CD4-positive, alpha-beta T cell treated with Interleukin-6 at 100 ng/mL for 8 hours (primary cell): ENCODE data around the gene PSD2.

Experiments used
- DNase-seq: peaks from one replicate; pipeline ENCODE4 v3.0.0-alpha.2; 2020; ENCODE audit warnings: mixed read lengths, low spot score

Gene PSD2

DNA sequence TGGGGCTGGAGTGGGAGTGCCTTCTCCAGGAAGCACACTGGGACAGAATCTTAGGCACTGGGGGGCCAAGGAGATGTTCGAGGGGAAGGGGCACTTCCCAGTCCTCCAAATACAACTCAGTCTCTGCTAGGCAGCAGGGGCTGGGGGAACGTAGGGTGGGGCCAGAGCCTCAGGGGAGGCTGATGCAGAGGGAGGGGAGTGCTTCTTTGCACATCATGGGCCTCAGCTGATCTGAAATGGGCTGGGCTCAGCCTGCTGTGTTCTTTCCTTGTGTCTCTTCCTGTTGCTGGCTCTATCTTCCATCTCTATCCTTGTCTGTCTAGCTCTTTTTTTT, 15.6 kb downstream of the PSD2 start:
- no peak for DNase-seq

DNA sequence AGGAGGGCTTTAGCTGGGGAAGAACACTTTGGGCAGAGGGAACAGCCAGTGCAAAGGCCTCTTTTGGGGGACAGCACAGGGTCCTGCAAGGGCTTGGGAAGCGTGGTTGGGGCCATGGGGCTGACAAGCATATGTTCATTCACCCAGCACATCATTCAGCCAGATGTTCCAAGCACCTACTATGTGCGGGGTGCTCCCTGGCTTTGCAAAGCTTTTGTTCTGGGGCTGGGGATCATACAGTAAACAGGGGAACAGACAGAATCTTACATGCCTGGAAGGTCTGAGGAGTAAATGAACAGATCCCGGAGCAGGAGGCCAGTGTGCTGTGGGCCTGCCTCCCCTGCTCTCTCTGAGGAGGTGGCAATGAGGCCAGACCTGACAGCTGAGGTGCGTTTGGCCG, 16.7 kb downstream of the PSD2 start:
- no peak for DNase-seq

GRCh38 chr5:139812836-139813805, 17.5 kb downstream of the PSD2 start:
- DNase-seq = no peak

DNA sequence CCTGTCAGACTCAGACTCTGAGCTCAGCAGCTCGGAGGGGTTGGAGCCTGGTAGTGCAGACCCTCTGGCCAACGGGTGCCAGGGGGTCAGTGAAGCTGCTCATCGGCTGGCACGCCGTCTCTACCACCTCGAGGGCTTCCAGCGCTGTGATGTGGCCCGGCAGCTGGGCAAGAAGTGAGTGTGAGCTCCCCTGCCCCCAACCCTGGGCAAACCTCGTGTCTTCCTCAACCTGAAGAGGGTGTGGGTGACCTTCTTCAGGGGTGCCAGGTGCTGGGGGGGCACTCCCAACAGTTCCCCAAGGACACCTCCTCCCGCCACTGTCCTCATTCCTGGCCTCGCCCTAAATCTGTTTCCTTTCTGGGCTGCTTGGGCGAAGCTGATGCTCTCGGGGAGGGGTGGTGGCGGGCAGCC, 18.6 kb downstream of the PSD2 start:
- DNase-seq = no peak

- no peak for DNase-seq
Observed at GRCh38 chr5:139814704-139815280, 19.2 kb downstream of the PSD2 start.

GRCh38 chr5:139816566-139816965, 21.0 kb downstream of the PSD2 start:
- no peak for DNase-seq

GRCh38 chr5:139817362-139817761, 21.8 kb downstream of the PSD2 start:
- no peak for DNase-seq

- DNase-seq = no peak
Observed at GRCh38 chr5:139817970-139818369, 22.4 kb downstream of the PSD2 start.

- DNase-seq = no peak
Observed at GRCh38 chr5:139820130-139820529, 24.5 kb downstream of the PSD2 start.

DNA sequence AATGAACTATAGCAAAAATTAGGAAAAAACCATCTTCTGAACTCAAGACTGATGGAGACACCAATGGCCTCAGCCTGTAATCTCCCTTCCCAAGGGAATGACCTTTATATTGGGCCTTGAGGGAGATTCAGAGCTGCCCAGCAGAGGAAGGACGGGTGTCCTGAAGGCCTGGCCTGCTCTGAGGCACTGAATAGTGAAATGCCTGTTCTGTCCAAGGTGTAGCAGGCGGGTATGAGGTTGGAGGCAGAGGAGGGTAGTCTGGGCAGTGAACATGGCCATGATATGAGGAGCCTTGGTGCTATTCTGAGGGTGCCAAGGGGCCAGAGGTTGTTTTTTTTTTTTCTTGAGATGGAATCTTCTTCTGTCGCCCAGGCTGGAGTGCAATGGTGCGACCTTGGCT, 25.0 kb downstream of the PSD2 start:
- no peak for DNase-seq

GRCh38 chr5:139821806-139822552, 26.4 kb downstream of the PSD2 start:
- no peak for DNase-seq

- DNase-seq = no peak
Observed at GRCh38 chr5:139822553-139823425, 27.2 kb downstream of the PSD2 start.

DNA sequence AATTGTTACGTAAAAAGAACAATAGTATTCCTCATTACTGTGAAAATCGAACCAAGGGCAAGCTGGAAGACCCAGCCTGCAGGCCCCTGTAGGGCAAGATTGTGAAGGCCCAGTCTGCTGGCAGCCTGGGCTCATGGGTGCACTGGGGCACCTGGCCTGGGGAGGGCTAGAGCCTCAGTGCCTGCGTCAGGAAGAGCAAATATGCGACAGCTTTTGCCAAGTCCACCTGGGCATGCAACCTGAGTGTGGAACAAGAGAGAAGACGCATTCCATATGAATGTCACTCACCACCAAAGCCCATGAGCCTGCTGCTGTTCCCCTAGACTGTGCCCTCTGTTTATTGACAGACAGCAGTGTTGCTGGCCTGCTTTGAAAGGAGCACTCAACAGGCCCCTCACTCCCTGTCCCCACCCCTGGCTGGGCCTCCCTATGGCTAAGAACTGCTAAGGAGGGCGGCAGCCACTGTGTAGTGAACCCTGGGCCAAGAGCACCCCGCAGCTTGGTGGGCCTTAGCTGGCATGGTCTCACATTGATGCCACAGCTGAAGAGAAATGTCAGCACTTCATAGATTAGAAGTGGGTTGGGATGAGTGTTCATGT, 28.2 kb downstream of the PSD2 start:
- no peak for DNase-seq

DNA sequence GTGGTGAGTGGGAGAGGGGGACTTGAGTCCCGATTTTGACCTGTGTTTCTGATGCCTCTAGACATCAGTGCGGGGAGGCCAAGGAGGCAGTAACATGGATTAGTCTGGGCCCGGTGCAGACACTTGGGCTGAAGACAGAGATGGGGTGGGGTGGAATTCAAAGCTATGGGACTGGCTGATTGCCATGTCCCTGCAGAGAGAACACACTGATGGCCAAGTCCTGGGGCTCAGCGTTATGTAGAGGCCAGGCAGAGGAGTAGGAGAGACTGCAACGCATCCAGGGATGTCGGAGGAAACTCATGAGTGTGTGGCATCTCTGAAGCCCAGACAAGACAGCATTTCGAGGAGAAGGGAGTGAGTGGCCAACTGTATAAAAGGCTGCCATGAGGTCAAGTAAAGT, 30.1 kb downstream of the PSD2 start:
- DNase-seq = no peak

DNA sequence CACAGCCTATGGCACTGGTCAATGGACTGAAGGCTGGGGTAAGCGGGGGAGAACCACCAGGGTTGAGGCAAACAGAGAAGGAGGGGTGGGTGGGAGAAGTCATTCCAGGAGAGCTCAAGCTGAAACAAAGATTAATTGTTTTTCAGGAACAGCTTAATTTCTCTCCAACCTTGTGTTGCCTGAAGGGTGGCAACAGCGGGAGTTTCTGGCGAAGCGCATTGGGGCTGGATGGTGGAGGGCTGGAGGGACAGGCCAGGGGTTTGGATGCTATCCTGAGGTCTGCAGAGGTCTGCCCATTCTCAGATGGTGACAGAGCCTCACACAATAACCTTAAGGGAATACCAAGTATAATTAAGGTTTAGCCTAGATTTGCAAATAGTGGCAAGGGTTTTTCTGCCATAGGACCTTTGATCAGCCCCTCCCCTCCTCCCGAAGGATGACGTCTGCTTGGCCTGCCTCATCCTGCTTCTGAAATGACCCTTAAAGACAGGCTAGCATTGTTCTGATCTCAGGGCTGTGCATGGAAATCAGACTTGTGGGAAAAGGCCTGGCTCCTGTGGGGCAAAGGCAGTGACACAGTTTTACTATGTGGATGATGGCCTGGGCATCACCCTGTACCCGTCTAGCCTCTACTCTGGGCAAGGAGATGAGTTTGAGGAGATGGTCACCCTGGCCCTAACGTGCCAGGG, 32.7 kb downstream of the PSD2 start:
- no peak for DNase-seq

- DNase-seq = no peak
Observed at GRCh38 chr5:139829471-139829870, 33.9 kb downstream of the PSD2 start.

- no peak for DNase-seq
Observed at GRCh38 chr5:139831624-139832023, 36.0 kb downstream of the PSD2 start.

- DNase-seq = no peak
Observed at GRCh38 chr5:139833525-139833924, 37.9 kb downstream of the PSD2 start.

- no peak for DNase-seq
Observed at GRCh38 chr5:139835656-139836055, 40.0 kb downstream of the PSD2 start.

- no peak for DNase-seq
Observed at GRCh38 chr5:139836469-139837208, 41.0 kb downstream of the PSD2 start.
